Sigmoid colon (tissue), 4 donors: ENCODE results near the gene SCMH1.

Experiments used
- POLR2AphosphoS5 ChIP-seq, 4 donors: sonication (generic); formaldehyde crosslinking; IDR thresholded peaks; one replicate each; pipeline ENCODE4 v1.6.1; 2017; ENCODE audit warnings: antibody characterized with exemption in 4 of 4
- TF ChIP-seq, protein P1 (sequence below), 4 experiments: fragments of 450-650 bp in 3 of 4; fragments of 200-600 bp in 1 of 4; IDR thresholded peaks; one replicate each; pipeline ENCODE4 v1.5.1; 2016 to 2019; ENCODE audit warnings: antibody characterized with exemption in 4 of 4, mild to moderate bottlenecking in 3 of 4, moderate library complexity in 2 of 4

DNA sequence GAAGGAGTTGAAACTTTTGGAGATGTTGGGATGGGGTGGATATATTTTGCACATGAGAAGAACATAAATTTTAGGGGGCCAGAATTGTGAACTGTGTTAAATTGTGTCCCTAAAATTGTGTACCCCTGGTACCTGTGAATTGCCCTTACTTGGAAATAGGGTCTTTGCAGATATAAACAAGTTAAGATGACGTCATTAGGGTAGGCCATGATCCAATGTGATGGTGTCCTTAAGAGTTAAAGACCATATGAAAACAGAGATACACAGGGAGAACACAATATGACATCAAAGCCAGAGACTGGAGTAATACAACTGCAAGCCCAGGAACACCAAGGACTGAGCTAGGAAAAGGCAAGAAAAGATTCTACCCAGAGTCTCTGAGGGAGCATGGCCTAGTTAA lies 24.0 kb downstream of the SCMH1 start:
- TF ChIP-seq, protein P1, sequence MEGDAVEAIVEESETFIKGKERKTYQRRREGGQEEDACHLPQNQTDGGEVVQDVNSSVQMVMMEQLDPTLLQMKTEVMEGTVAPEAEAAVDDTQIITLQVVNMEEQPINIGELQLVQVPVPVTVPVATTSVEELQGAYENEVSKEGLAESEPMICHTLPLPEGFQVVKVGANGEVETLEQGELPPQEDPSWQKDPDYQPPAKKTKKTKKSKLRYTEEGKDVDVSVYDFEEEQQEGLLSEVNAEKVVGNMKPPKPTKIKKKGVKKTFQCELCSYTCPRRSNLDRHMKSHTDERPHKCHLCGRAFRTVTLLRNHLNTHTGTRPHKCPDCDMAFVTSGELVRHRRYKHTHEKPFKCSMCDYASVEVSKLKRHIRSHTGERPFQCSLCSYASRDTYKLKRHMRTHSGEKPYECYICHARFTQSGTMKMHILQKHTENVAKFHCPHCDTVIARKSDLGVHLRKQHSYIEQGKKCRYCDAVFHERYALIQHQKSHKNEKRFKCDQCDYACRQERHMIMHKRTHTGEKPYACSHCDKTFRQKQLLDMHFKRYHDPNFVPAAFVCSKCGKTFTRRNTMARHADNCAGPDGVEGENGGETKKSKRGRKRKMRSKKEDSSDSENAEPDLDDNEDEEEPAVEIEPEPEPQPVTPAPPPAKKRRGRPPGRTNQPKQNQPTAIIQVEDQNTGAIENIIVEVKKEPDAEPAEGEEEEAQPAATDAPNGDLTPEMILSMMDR (IDR thresholded peaks at IDR 0.05), result no peak
- TF ChIP-seq POLR2AphosphoS5 (IDR thresholded peaks at IDR 0.05), result no peak
